ENCODE data around the gene TUBA8.
"Not testable (repeated sequence)": the region's sequence is repeated elsewhere in the genome, so short reads cannot be mapped to it uniquely, and the experiment has no call there.

Gene TUBA8

GRCh38 chr22:18114495-18114894 lies 3.9 kb downstream of the TUBA8 start:
- 89 to 98% methylated on average over 4 of the region's 4 CpGs for WGBS, 2 experiments
- no peak overlapping the region for H3K4me3 ChIP-seq (ENCODE audit: insufficient read depth, low read depth, low read length)
- H3K9me3 ChIP-seq (ENCODE audit: control insufficient read depth, low read length), result no peaks in the 10 kb centered on the region
- H3K36me3 ChIP-seq (ENCODE audit: control insufficient read depth, insufficient read depth, low read length), result no peaks in the 10 kb centered on the region
- no peak overlapping the region for H3K27ac ChIP-seq (ENCODE audit: insufficient read depth, low read depth, low read length, poor library complexity, severe bottlenecking)
- peaks cover 30% of the 10 kb centered on the region for H3K27me3 ChIP-seq (ENCODE audit: control insufficient read depth, insufficient read depth, low read length, poor library complexity, severe bottlenecking)
- peaks cover 8% of the 10 kb centered on the region for H3K4me1 ChIP-seq (ENCODE audit: control insufficient read depth, insufficient read depth, low read length)

GRCh38 chr22:18114976-18115652 lies 4.5 kb downstream of the TUBA8 start:
- peaks cover 24% of the 10 kb centered on the region for H3K27me3 ChIP-seq (ENCODE audit: control insufficient read depth, insufficient read depth, low read length, poor library complexity, severe bottlenecking)
- no peak overlapping the region for H3K4me3 ChIP-seq (ENCODE audit: insufficient read depth, low read depth, low read length)
- H3K27ac ChIP-seq (ENCODE audit: insufficient read depth, low read depth, low read length, poor library complexity, severe bottlenecking), result no peak overlapping the region
- no peaks in the 10 kb centered on the region for H3K9me3 ChIP-seq (ENCODE audit: control insufficient read depth, low read length)
- H3K4me1 ChIP-seq (ENCODE audit: control insufficient read depth, insufficient read depth, low read length), result peaks cover 8% of the 10 kb centered on the region
- H3K36me3 ChIP-seq (ENCODE audit: control insufficient read depth, insufficient read depth, low read length), result no peaks in the 10 kb centered on the region
- 94 to 95% methylated on average over 15 of the region's 15 CpGs for WGBS, 2 experiments

DNA sequence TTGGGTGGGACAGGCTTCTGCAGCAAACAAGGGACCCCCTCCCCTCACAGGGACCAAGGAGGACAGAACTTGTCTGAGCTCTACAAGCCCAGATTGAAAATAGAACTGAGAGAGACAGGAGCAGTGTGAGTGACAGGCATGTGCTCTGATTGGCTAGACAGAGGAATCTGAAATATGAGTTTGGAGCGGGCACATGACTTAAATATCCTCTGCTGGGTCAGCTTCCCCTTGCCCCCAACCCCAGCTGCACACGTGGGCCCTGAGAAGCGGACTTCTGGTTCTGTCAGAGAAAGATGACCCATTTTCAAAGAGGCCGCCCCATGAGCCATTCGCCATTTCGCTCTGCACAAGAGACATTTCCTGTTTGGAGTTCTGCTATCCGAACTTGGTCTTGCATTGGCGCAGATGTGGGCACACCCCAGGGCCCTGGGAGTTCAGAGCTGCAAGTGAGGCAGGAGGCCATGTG lies 5.3 kb downstream of the TUBA8 start:
- peaks cover 6% of the 10 kb centered on the region for H3K4me1 ChIP-seq (ENCODE audit: control insufficient read depth, insufficient read depth, low read length)
- no peak overlapping the region for H3K27ac ChIP-seq (ENCODE audit: insufficient read depth, low read depth, low read length, poor library complexity, severe bottlenecking)
- WGBS, 2 experiments, result 93% methylated on average over 8 of the region's 8 CpGs
- no peak overlapping the region for H3K4me3 ChIP-seq (ENCODE audit: insufficient read depth, low read depth, low read length)
- no peaks in the 10 kb centered on the region for H3K36me3 ChIP-seq (ENCODE audit: control insufficient read depth, insufficient read depth, low read length)
- H3K27me3 ChIP-seq (ENCODE audit: control insufficient read depth, insufficient read depth, low read length, poor library complexity, severe bottlenecking), result peaks cover 16% of the 10 kb centered on the region
- no peaks in the 10 kb centered on the region for H3K9me3 ChIP-seq (ENCODE audit: control insufficient read depth, low read length)

GRCh38 chr22:18116634-18117033 lies 6.0 kb downstream of the TUBA8 start:
- Histone ChIP-seq H3K4me1 (ENCODE audit: control insufficient read depth, insufficient read depth, low read length) (peaks cover 4% of the 10 kb centered on the region), H3K27me3 (ENCODE audit: control insufficient read depth, insufficient read depth, low read length, poor library complexity, severe bottlenecking) (peaks cover 9% of the 10 kb centered on the region), H3K27ac (ENCODE audit: insufficient read depth, low read depth, low read length, poor library complexity, severe bottlenecking) (no peak overlapping the region), H3K4me3 (ENCODE audit: insufficient read depth, low read depth, low read length) (no peak overlapping the region), H3K36me3 (ENCODE audit: control insufficient read depth, insufficient read depth, low read length) (no peaks in the 10 kb centered on the region), H3K9me3 (ENCODE audit: control insufficient read depth, low read length) (no peaks in the 10 kb centered on the region)
- 90 to 91% methylated on average over 15 of the region's 15 CpGs for WGBS, 2 experiments

GRCh38 chr22:18118345-18118915 lies 7.8 kb downstream of the TUBA8 start:
- Histone ChIP-seq H3K36me3 (ENCODE audit: control insufficient read depth, insufficient read depth, low read length) (no peaks in the 10 kb centered on the region), H3K27me3 (ENCODE audit: control insufficient read depth, insufficient read depth, low read length, poor library complexity, severe bottlenecking) (no peaks in the 10 kb centered on the region), H3K9me3 (ENCODE audit: control insufficient read depth, low read length) (no peaks in the 10 kb centered on the region), H3K27ac (ENCODE audit: insufficient read depth, low read depth, low read length, poor library complexity, severe bottlenecking) (no peak overlapping the region), H3K4me1 (ENCODE audit: control insufficient read depth, insufficient read depth, low read length) (peaks cover 11% of the 10 kb centered on the region), H3K4me3 (ENCODE audit: insufficient read depth, low read depth, low read length) (no peak overlapping the region)
- WGBS, 2 experiments, result 93 to 96% methylated on average over 9 of the region's 9 CpGs

- Histone ChIP-seq H3K27ac (ENCODE audit: insufficient read depth, low read depth, low read length, poor library complexity, severe bottlenecking) (no peak overlapping the region), H3K27me3 (ENCODE audit: control insufficient read depth, insufficient read depth, low read length, poor library complexity, severe bottlenecking) (no peaks in the 10 kb centered on the region), H3K36me3 (ENCODE audit: control insufficient read depth, insufficient read depth, low read length) (no peaks in the 10 kb centered on the region), H3K4me1 (ENCODE audit: control insufficient read depth, insufficient read depth, low read length) (peaks cover 11% of the 10 kb centered on the region), H3K9me3 (ENCODE audit: control insufficient read depth, low read length) (no peaks in the 10 kb centered on the region), H3K4me3 (ENCODE audit: insufficient read depth, low read depth, low read length) (no peak overlapping the region)
- WGBS, 2 experiments, result 91 to 93% methylated on average over 15 to 18 of the region's 18 CpGs
Measured at GRCh38 chr22:18119409-18120110, 9.0 kb downstream of the TUBA8 start.

GRCh38 chr22:18120857-18121256 lies 10.2 kb downstream of the TUBA8 start:
- 93% methylated on average over 4 of the region's 4 CpGs for WGBS, 2 experiments
- H3K27me3 ChIP-seq (ENCODE audit: control insufficient read depth, insufficient read depth, low read length, poor library complexity, severe bottlenecking), result no peaks in the 10 kb centered on the region
- H3K36me3 ChIP-seq (ENCODE audit: control insufficient read depth, insufficient read depth, low read length), result no peaks in the 10 kb centered on the region
- H3K4me3 ChIP-seq (ENCODE audit: insufficient read depth, low read depth, low read length), result no peak overlapping the region
- H3K4me1 ChIP-seq (ENCODE audit: control insufficient read depth, insufficient read depth, low read length), result peaks cover 11% of the 10 kb centered on the region
- H3K9me3 ChIP-seq (ENCODE audit: control insufficient read depth, low read length), result no peaks in the 10 kb centered on the region
- H3K27ac ChIP-seq (ENCODE audit: insufficient read depth, low read depth, low read length, poor library complexity, severe bottlenecking), result no peak overlapping the region

DNA sequence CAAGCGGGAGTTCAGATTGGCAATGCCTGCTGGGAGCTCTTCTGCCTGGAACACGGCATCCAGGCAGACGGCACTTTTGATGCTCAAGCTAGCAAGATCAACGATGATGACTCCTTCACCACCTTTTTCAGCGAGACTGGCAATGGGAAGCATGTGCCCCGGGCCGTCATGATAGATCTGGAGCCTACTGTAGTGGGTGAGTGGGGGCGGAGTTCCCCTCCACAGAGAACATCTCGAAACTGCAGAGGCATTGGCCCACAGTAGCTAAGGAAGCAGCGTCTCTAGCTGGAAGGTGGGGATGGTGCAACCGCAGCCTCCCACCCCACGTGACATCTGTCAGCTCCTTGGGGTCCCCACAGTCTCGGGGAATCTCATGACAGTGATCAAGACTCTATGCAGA lies 10.9 kb downstream of the TUBA8 start:
- no peak overlapping the region for H3K4me3 ChIP-seq (ENCODE audit: insufficient read depth, low read depth, low read length)
- H3K36me3 ChIP-seq (ENCODE audit: control insufficient read depth, insufficient read depth, low read length), result no peaks in the 10 kb centered on the region
- WGBS, 2 experiments, result 84 to 86% methylated on average over 13 of the region's 13 CpGs
- no peak overlapping the region for H3K27ac ChIP-seq (ENCODE audit: insufficient read depth, low read depth, low read length, poor library complexity, severe bottlenecking)
- H3K4me1 ChIP-seq (ENCODE audit: control insufficient read depth, insufficient read depth, low read length), result peaks cover 11% of the 10 kb centered on the region
- no peaks in the 10 kb centered on the region for H3K27me3 ChIP-seq (ENCODE audit: control insufficient read depth, insufficient read depth, low read length, poor library complexity, severe bottlenecking)
- no peaks in the 10 kb centered on the region for H3K9me3 ChIP-seq (ENCODE audit: control insufficient read depth, low read length)

DNA sequence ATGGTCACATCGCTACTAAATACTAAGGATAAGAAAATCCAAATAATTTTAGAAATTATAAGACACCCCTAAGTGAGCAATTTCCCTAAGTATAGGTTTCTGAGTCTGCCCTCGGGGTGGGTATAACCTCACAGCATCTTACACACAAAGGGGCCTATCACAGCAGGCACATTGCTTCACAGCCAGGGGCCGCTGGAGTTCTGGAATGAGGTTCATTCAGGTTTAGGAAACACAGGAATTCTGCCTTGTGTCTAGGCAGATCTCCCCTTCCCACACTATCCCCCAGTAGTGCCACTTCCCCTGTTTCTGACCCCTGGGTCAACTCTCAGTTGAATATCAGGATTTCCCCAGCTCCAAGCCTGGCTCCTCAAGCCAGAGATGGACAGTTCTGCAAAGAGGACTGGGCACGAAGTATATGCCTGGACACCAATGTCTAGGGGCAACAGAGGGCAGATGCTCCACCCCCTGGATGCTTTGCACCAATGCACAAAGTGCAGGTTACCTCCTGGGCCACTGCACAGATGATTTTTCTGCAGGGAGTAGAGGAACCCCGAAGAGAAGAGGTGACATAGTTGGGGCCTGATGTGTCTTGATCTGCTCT lies 11.4 kb downstream of the TUBA8 start:
- no peaks in the 10 kb centered on the region for H3K27me3 ChIP-seq (ENCODE audit: control insufficient read depth, insufficient read depth, low read length, poor library complexity, severe bottlenecking)
- H3K4me3 ChIP-seq (ENCODE audit: insufficient read depth, low read depth, low read length), result no peak overlapping the region
- H3K4me1 ChIP-seq (ENCODE audit: control insufficient read depth, insufficient read depth, low read length), result peaks cover 11% of the 10 kb centered on the region
- no peaks in the 10 kb centered on the region for H3K9me3 ChIP-seq (ENCODE audit: control insufficient read depth, low read length)
- H3K36me3 ChIP-seq (ENCODE audit: control insufficient read depth, insufficient read depth, low read length), result no peaks in the 10 kb centered on the region
- no peak overlapping the region for H3K27ac ChIP-seq (ENCODE audit: insufficient read depth, low read depth, low read length, poor library complexity, severe bottlenecking)
- WGBS, 2 experiments, result 50 to 66% methylated on average over 4 to 5 of the region's 5 CpGs

- H3K4me1 ChIP-seq (ENCODE audit: control insufficient read depth, insufficient read depth, low read length), result peaks cover 11% of the 10 kb centered on the region
- not testable (repeated sequence) for H3K27ac ChIP-seq (ENCODE audit: insufficient read depth, low read depth, low read length, poor library complexity, severe bottlenecking); H3K36me3 ChIP-seq (ENCODE audit: control insufficient read depth, insufficient read depth, low read length); H3K9me3 ChIP-seq (ENCODE audit: control insufficient read depth, low read length); H3K4me3 ChIP-seq (ENCODE audit: insufficient read depth, low read depth, low read length); H3K27me3 ChIP-seq (ENCODE audit: control insufficient read depth, insufficient read depth, low read length, poor library complexity, severe bottlenecking)
- WGBS, 2 experiments, result 92 to 93% methylated on average over 19 of the region's 19 CpGs
Measured at GRCh38 chr22:18123476-18124025, 12.9 kb downstream of the TUBA8 start.

Data from ectodermal cell (in vitro differentiated cells).